ENCODE data around the gene SLC37A2. TPM values are rescaled to one million over a fixed set of nuclear protein-coding genes. Genes with fewer than 3 reads are reported as not detected.

Gene SLC37A2
- total RNA-seq, 2 experiments from 2014 or later, result 0.41 to 0.76 TPM

- intact Hi-C loops (cut with DNase I, micrococcal nuclease), result loop anchor here (5.0 to 10.0 kb wide), 2 partner anchors 302 to 305 kb away; no protein-coding TSS in a partner anchor
- DNase-seq, result no peak
- Mint-ChIP-seq H3K27ac (no peak overlapping the region), H3K9me3 (ENCODE audit: low read depth) (no peaks in the 10 kb centered on the region), H3K4me1 (peaks cover 2% of the 10 kb centered on the region), H3K4me3 (no peak overlapping the region), H3K36me3 (ENCODE audit: low read depth) (no peaks in the 10 kb centered on the region), H3K27me3 (peaks cover 18% of the 10 kb centered on the region)
- POLR2A ChIA-PET, result no interaction called here
- no peak for ATAC-seq
- CTCF ChIA-PET, result interaction anchor here (0.6 to 7.3 kb wide), 7 partner anchors 9 to 372 kb away, joined by 3 to 47 read pairs (median 4); no protein-coding TSS in a partner anchor
Observed at GRCh38 chr11:125139778-125140177, 76.7 kb downstream of the SLC37A2 start.

Other genes starting within 250 kb of the SLC37A2 start
- 10 to 100 TPM; 21.9 to 26.1 TPM for gene ROBO3, start 197.9 kb upstream of the SLC37A2 start, total RNA-seq
- not detected for gene ROBO4, start 165.4 kb upstream of the SLC37A2 start, total RNA-seq
- gene HEPN1, start 144.1 kb upstream of the SLC37A2 start, total RNA-seq, result not detected
- gene HEPACAM, start 127.3 kb upstream of the SLC37A2 start, total RNA-seq, result not detected
- gene CCDC15, start 109.1 kb upstream of the SLC37A2 start, total RNA-seq, result 1 to 10 TPM; 5.6 to 6.7 TPM
- gene TMEM218, start 48.3 kb downstream of the SLC37A2 start, total RNA-seq, result 10 to 100 TPM; 11.3 TPM
- not detected for gene PKNOX2, start 101.4 kb downstream of the SLC37A2 start, total RNA-seq